Upper lobe of left lung (tissue), 6 donors: ENCODE results near the gene COL23A1. TPM values are rescaled to one million over a fixed set of nuclear protein-coding genes. Genes with fewer than 3 reads are reported as not detected.

Source experiments
- ATAC-seq, 2 donors: fragments of 200-7000 bp; cut with Tn5 transposase; one replicate each; pipeline ENCODE4 v1.9.1; 2022; ENCODE audit warnings: mild to moderate bottlenecking in 2 of 2, moderate library complexity in 2 of 2; ENCODE audit not compliant: low FRiP score in 2 of 2
- DNase-seq, 2 donors: peaks; one replicate each; pipeline ENCODE4 v3.0.0-alpha.2; 2019 to 2020
- H3K27ac ChIP-seq, 4 donors: fragments of 200-600 bp; sonication (generic); one replicate each; pipeline ENCODE4 v1.5.1; 2016 to 2019
- H3K27me3 ChIP-seq, 4 donors: fragments of 200-600 bp; sonication (generic); one replicate each; pipeline ENCODE4 v1.5.1; 2017 to 2019
- H3K36me3 ChIP-seq, 4 donors: fragments of 200-600 bp; sonication (generic); one replicate each; pipeline ENCODE4 v1.5.1; 2016 to 2019
- H3K4me1 ChIP-seq, 4 donors: fragments of 200-600 bp; sonication (generic); one replicate each; pipeline ENCODE4 v1.5.1; 2018 to 2019
- H3K4me3 ChIP-seq, 4 donors: fragments of 200-600 bp; sonication (generic); one replicate each; pipeline ENCODE4 v1.5.1; 2017 to 2019; ENCODE audit warnings: mild to moderate bottlenecking in 2 of 4, moderate library complexity in 1 of 4
- H3K9me3 ChIP-seq, 4 donors: fragments of 200-600 bp; sonication (generic); one replicate each; pipeline ENCODE4 v1.5.1; 2018 to 2019
- CTCF ChIP-seq, 6 experiments: fragments of 450-650 bp in 4 of 6; fragments of 200-600 bp in 2 of 6; sonication (generic) in 2 of 6; IDR thresholded peaks; one replicate each; pipeline ENCODE4 v1.5.1; 2016 to 2019; ENCODE audit warnings: antibody characterized with exemption in 6 of 6
- EP300 ChIP-seq, 4 donors: sonication (generic); formaldehyde crosslinking; IDR thresholded peaks; one replicate each; pipeline ENCODE4 v1.5.1; 2017; ENCODE audit warnings: antibody characterized with exemption in 4 of 4, control low read depth in 2 of 4
- POLR2A ChIP-seq, 4 donors: fragments of 450-650 bp; IDR thresholded peaks; one replicate each; pipeline ENCODE4 v1.5.1; 2016 to 2017; ENCODE audit warnings: antibody characterized with exemption in 4 of 4, mild to moderate bottlenecking in 2 of 4
- POLR2AphosphoS5 ChIP-seq, 2 donors: sonication (generic); formaldehyde crosslinking; IDR thresholded peaks; one replicate each; pipeline ENCODE4 v1.5.1; 2017; ENCODE audit warnings: antibody characterized with exemption in 2 of 2
- WGBS, 2 donors: methylation state at CpG; one replicate each; pipeline ENCODE4 v1.1.5; 2017 to 2018; 5-methylcytosine and 5-hydroxymethylcytosine counted together
- total RNA-seq, 6 donors: library from RNA; depleted of rRNA in 4 of 6; stranded (reverse); fragments of >200 nt in 4 of 6; gene quantifications; one replicate each; pipeline versions ENCODE4 v1.1.0 to v1.2.1, GENCODE V29; 2016 to 2021
- donor health status: DM: no; HTN: no; CAD: no; lungs with moderate emphysema.
- donor health status: DM: no; HTN: yes; CAD: no; lungs with severe emphysema.

COL23A1 gene
- total RNA-seq, 6 donors from 2014 or later = 0.61 to 3.1 (median 1.5) TPM

GRCh38 chr5:178277866-178278265 lies 312.3 kb downstream of the COL23A1 start:
- peaks cover 0 to 7% (median 0%) of the 10 kb centered on the region in 4 donors for H3K9me3 ChIP-seq
- WGBS, 2 donors = 64 to 76% methylated on average over 5 to 11 of the region's 12 CpGs
- ATAC-seq = no peak
- TF ChIP-seq EP300 (IDR thresholded peaks at IDR 0.05) (no peak), CTCF (IDR thresholded peaks at IDR 0.05) (no peak), POLR2AphosphoS5 (IDR thresholded peaks at IDR 0.05) (no peak), POLR2A (IDR thresholded peaks at IDR 0.05) (no peak)
- no peaks in the 10 kb centered on the region for H3K27me3 ChIP-seq
- H3K36me3 ChIP-seq = no peaks in the 10 kb centered on the region
- peaks cover 0 to 16% (median 7%) of the 10 kb centered on the region in 4 donors for H3K4me1 ChIP-seq
- peak in 1 of 2 donors; percentile 42 for DNase-seq
- no peak overlapping the region for H3K27ac ChIP-seq
- H3K4me3 ChIP-seq = no peak overlapping the region

DNA sequence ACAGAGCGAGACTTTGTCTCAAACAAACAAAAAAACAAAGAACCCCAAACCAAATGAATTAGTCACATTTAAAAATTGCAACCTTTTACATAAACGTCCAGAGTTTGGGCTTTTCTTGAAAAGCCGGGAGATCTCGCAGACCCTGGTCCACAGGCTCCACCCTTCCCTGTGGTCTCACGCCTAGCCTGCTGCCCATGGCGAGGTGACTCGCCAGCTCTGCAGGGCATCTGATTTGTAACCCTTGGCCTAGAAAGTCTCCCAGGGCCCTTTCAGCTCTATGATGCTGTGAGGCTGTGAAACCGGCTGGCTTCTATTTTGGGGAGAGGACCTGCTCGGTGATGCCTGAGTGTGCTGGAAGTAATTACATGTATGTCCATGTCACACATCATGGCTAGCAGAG lies 312.8 kb downstream of the COL23A1 start:
- no peak overlapping the region for H3K27ac ChIP-seq
- peaks cover 0 to 16% (median 7%) of the 10 kb centered on the region in 4 donors for H3K4me1 ChIP-seq
- ATAC-seq = no peak
- no peak for DNase-seq
- TF ChIP-seq EP300 (IDR thresholded peaks at IDR 0.05) (no peak), POLR2A (IDR thresholded peaks at IDR 0.05) (no peak), CTCF (IDR thresholded peaks at IDR 0.05) (no peak), POLR2AphosphoS5 (IDR thresholded peaks at IDR 0.05) (no peak)
- peaks cover 0 to 7% (median 0%) of the 10 kb centered on the region in 4 donors for H3K9me3 ChIP-seq
- no peaks in the 10 kb centered on the region for H3K27me3 ChIP-seq
- 88 to 93% methylated on average over 9 of the region's 9 CpGs for WGBS, 2 donors
- H3K4me3 ChIP-seq = no peak overlapping the region
- no peaks in the 10 kb centered on the region for H3K36me3 ChIP-seq

GRCh38 chr5:178274781-178275537 lies 315.2 kb downstream of the COL23A1 start:
- Histone ChIP-seq H3K27me3 (no peaks in the 10 kb centered on the region), H3K4me1 (peaks cover 0 to 11% (median 4%) of the 10 kb centered on the region in 4 donors), H3K36me3 (no peaks in the 10 kb centered on the region), H3K4me3 (no peak overlapping the region), H3K9me3 (peaks cover 0 to 7% (median 0%) of the 10 kb centered on the region in 4 donors), H3K27ac (no peak overlapping the region)
- DNase-seq (peak in 1 of 2 donors; percentile 63), ATAC-seq (no peak)
- 80% methylated on average over 20 of the region's 20 CpGs for WGBS, 2 donors
- TF ChIP-seq POLR2AphosphoS5 (IDR thresholded peaks at IDR 0.05) (no peak), EP300 (IDR thresholded peaks at IDR 0.05) (no peak), POLR2A (IDR thresholded peaks at IDR 0.05) (no peak), CTCF (IDR thresholded peaks at IDR 0.05) (no peak)

DNA sequence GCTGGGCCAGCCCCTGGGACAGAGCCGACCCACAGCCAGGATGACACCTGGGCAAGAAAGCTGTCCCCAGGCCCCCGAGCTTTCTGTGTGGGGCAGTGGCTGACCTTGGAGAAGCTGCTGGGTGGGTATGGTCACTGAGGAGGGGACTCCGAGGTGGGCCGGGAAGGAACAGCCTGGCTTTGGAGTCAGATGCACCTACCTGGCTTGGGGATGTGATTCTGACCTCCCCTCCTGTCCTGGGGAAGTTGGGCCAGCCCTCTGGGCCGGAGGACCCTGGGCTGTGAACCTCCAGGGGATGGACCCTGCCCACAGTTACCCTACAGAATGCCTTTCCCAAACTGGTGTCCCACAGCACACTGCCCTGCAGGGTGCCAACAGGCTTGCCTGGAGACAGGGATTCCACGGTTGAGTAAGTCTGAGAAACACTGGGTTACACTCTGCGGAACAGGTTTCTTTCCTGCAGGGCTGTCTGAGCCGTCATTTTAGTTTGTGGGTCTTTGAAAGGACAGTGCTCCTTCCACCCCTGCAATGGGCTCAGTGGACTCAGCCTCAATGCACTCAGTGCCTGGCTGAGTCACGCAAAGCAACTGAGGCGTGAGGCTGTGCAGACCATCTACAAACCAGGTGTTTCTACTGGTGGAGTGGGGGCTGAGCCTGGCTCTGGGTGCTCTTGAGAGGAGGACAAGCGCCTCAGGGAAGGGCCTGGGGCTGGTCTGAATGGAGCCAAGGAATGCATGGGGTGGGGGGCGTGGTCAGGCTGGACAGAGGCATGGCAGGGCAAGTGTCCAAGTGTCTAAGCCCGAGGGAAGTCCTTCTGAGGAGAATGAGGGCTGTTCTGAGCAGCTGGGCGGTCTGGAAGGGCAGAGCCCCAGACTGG lies 316.3 kb downstream of the COL23A1 start:
- peak in 1 of 2 donors; percentile 74 for ATAC-seq
- Histone ChIP-seq H3K27ac (no peak overlapping the region), H3K4me3 (no peak overlapping the region), H3K9me3 (peaks cover 0 to 7% (median 0%) of the 10 kb centered on the region in 4 donors), H3K36me3 (no peaks in the 10 kb centered on the region), H3K27me3 (no peaks in the 10 kb centered on the region), H3K4me1 (peaks cover 0 to 6% (median 2%) of the 10 kb centered on the region in 4 donors)
- DNase-seq = peak; percentile 62 to 69
- 64 to 78% methylated on average over 6 to 14 of the region's 14 CpGs for WGBS, 2 donors
- no peak for TF ChIP-seq POLR2AphosphoS5 (IDR thresholded peaks at IDR 0.05)
- TF ChIP-seq POLR2A (IDR thresholded peaks at IDR 0.05) = no peak
- no peak for TF ChIP-seq EP300 (IDR thresholded peaks at IDR 0.05)
- no peak for TF ChIP-seq CTCF (IDR thresholded peaks at IDR 0.05)
